NCI-H2196 treated with DMSO at 0.1 percent for 48 hours (cell line): ENCODE measurements around the gene MORN4.
A peak's percentile ranks its signal among the peaks of the same experiment; 100 is the strongest.
"Not testable (repeated sequence)": the region's sequence is repeated elsewhere in the genome, so short reads cannot be mapped to it uniquely, and the experiment has no call there.

Experiments
- DNase-seq: peaks from one replicate; lab custom pipeline; 2025; ENCODE audit not compliant: unreplicated experiment; lab: John Stamatoyannopoulos, UW

The MORN4 gene

GRCh38 chr10:97642471-97643159, 9.3 kb upstream of the MORN4 start:
- DNase-seq: not testable (repeated sequence)

GRCh38 chr10:97640868-97641811, 7.8 kb upstream of the MORN4 start:
- DNase-seq: no peak

- peak; percentile 99 for DNase-seq
Measured at GRCh38 chr10:97640174-97640867, 7.0 kb upstream of the MORN4 start, which contains the start of gene PI4K2A. TSS of gene PI4K2A (plus strand) at chr10:97640671. CDS start at chr10:97640743, 72 bp downstream.

- DNase-seq: not testable (repeated sequence)
Measured at GRCh38 chr10:97639090-97639489, 5.8 kb upstream of the MORN4 start.

- no peak for DNase-seq
Measured at GRCh38 chr10:97635577-97635976, 2.3 kb upstream of the MORN4 start.

- no peak for DNase-seq
Measured at GRCh38 chr10:97633921-97634320, 621 bp upstream of the MORN4 start.

- DNase-seq: no peak
Measured at GRCh38 chr10:97631098-97631497, 2.2 kb downstream of the MORN4 start.

- DNase-seq: no peak
Measured at GRCh38 chr10:97629289-97629688, 4.0 kb downstream of the MORN4 start.

- no peak for DNase-seq
Measured at GRCh38 chr10:97628228-97628627, 5.1 kb downstream of the MORN4 start.

GRCh38 chr10:97627731-97628130, 5.6 kb downstream of the MORN4 start:
- no peak for DNase-seq

- DNase-seq: no peak
Measured at GRCh38 chr10:97623277-97623676, 10.0 kb downstream of the MORN4 start.

- no peak for DNase-seq
Measured at GRCh38 chr10:97618733-97619132, 14.6 kb downstream of the MORN4 start.

GRCh38 chr10:97618285-97618684, 15.0 kb downstream of the MORN4 start:
- no peak for DNase-seq

GRCh38 chr10:97612386-97612785, 20.9 kb downstream of the MORN4 start:
- no peak for DNase-seq

- DNase-seq: no peak
Measured at GRCh38 chr10:97611473-97611872, 21.8 kb downstream of the MORN4 start.

GRCh38 chr10:97608991-97609561, 24.2 kb downstream of the MORN4 start:
- DNase-seq: no peak

GRCh38 chr10:97607095-97607636, 26.1 kb downstream of the MORN4 start:
- DNase-seq: no peak

- DNase-seq: no peak
Measured at GRCh38 chr10:97601268-97602215, 31.8 kb downstream of the MORN4 start.

- DNase-seq: no peak
Measured at GRCh38 chr10:97600616-97601015, 32.7 kb downstream of the MORN4 start.

- no peak for DNase-seq
Measured at GRCh38 chr10:97599272-97599619, 34.1 kb downstream of the MORN4 start.
